ENCODE data around the gene ASB3. TPM values are rescaled to one million over a fixed set of nuclear protein-coding genes. Genes with fewer than 3 reads are reported as not detected.

ASB3 gene
- total and polyA plus RNA-seq, 8 donors: 0.58 to 53.6 (median 5.7) TPM

GRCh38 chr2:53711271-53711780 lies 75.4 kb downstream of the ASB3 start:
- DNase-seq: no peak
- WGBS, 5 donors: 97 to 99% (median 98%) methylated on average over 7 of the region's 7 CpGs
- intact Hi-C loops (cut with DNase I; ENCODE audit: low total_unique reads): no loop called here
- Histone ChIP-seq H3K27ac (no peak overlapping the region), H3K4me3 (no peak overlapping the region), H3K4me1 (peaks cover 0 to 11% (median 2%) of the 10 kb centered on the region in 4 donors), H3K9me3 (peaks cover 0 to 13% (median 8%) of the 10 kb centered on the region in 4 donors), H3K27me3 (no peaks in the 10 kb centered on the region), H3K36me3 (peaks cover 3 to 76% (median 62%) of the 10 kb centered on the region in 4 donors)
- TF ChIP-seq POLR2A (IDR thresholded peaks at IDR 0.05) (no peak), EP300 (IDR thresholded peaks at IDR 0.05) (no peak), POLR2AphosphoS5 (IDR thresholded peaks at IDR 0.05) (no peak)
- TF ChIP-seq, protein P1, sequence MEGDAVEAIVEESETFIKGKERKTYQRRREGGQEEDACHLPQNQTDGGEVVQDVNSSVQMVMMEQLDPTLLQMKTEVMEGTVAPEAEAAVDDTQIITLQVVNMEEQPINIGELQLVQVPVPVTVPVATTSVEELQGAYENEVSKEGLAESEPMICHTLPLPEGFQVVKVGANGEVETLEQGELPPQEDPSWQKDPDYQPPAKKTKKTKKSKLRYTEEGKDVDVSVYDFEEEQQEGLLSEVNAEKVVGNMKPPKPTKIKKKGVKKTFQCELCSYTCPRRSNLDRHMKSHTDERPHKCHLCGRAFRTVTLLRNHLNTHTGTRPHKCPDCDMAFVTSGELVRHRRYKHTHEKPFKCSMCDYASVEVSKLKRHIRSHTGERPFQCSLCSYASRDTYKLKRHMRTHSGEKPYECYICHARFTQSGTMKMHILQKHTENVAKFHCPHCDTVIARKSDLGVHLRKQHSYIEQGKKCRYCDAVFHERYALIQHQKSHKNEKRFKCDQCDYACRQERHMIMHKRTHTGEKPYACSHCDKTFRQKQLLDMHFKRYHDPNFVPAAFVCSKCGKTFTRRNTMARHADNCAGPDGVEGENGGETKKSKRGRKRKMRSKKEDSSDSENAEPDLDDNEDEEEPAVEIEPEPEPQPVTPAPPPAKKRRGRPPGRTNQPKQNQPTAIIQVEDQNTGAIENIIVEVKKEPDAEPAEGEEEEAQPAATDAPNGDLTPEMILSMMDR (IDR thresholded peaks at IDR 0.05): no peak

DNA sequence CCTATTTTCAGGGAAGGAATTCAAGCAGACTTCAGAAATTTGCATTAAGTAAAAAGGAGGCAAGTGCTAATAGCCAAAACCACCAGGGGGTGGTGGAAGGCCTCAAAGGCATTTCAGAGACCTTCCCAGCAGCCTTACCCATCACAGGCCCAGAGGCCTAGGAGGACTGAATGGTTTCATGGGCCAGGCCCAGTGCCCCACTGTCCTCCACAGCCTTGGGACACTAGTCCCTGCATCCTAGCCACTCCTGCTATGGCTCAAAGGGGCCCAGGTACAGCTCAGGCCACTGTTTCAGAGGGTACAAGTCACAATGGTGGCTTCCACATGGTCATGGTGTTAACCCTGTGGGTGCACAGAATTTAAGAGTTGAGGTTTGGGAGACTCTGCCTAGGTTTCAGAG lies 77.8 kb downstream of the ASB3 start:
- Histone ChIP-seq H3K27me3 (no peaks in the 10 kb centered on the region), H3K4me3 (no peak overlapping the region), H3K36me3 (peaks cover 3 to 65% (median 56%) of the 10 kb centered on the region in 4 donors), H3K9me3 (peaks cover 0 to 13% (median 8%) of the 10 kb centered on the region in 4 donors), H3K4me1 (peaks cover 0 to 2% (median 0%) of the 10 kb centered on the region in 4 donors), H3K27ac (no peak overlapping the region)
- TF ChIP-seq POLR2A (IDR thresholded peaks at IDR 0.05) (no peak), EP300 (IDR thresholded peaks at IDR 0.05) (no peak), POLR2AphosphoS5 (IDR thresholded peaks at IDR 0.05) (no peak)
- TF ChIP-seq, protein P1 (IDR thresholded peaks at IDR 0.05): no peak
- intact Hi-C loops (cut with DNase I; ENCODE audit: low total_unique reads): no loop called here
- no peak for DNase-seq

DNA sequence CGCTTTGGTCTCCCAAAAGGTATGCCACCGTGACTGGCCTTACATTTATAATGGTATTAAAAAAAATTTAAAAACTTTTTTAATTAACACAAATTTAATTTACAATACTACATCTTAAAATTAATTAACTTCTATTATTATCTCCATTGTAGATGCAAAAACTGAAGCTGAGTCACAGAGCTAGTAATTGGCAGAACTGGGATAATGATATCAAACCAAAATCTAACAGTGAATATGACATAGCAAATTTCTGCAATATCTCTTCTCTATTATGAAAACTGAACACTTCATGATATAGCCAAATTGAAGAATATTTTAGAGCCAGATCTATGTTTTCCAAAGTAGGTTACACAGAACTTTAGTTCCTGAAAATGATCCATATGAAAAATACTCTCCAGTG lies 85.5 kb downstream of the ASB3 start:
- Histone ChIP-seq H3K9me3 (no peaks in the 10 kb centered on the region), H3K27me3 (no peaks in the 10 kb centered on the region), H3K36me3 (peaks cover 7 to 27% (median 23%) of the 10 kb centered on the region in 4 donors), H3K4me1 (no peaks in the 10 kb centered on the region), H3K27ac (no peak overlapping the region), H3K4me3 (no peak overlapping the region)
- no peak for DNase-seq
- TF ChIP-seq EP300 (IDR thresholded peaks at IDR 0.05) (no peak), POLR2AphosphoS5 (IDR thresholded peaks at IDR 0.05) (no peak), POLR2A (IDR thresholded peaks at IDR 0.05) (no peak)
- TF ChIP-seq, protein P1 (IDR thresholded peaks at IDR 0.05): no peak
- intact Hi-C loops (cut with DNase I; ENCODE audit: low total_unique reads): no loop called here
- 95 to 100% (median 99%) methylated on average over 2 of the region's 2 CpGs for WGBS, 5 donors

- no peak for DNase-seq
- TF ChIP-seq POLR2A (IDR thresholded peaks at IDR 0.05): no peak
- no peak for TF ChIP-seq POLR2AphosphoS5 (IDR thresholded peaks at IDR 0.05)
- TF ChIP-seq, protein P1 (IDR thresholded peaks at IDR 0.05): no peak
- TF ChIP-seq EP300 (IDR thresholded peaks at IDR 0.05): no peak
- Histone ChIP-seq H3K36me3 (peaks cover 7 to 32% (median 23%) of the 10 kb centered on the region in 4 donors), H3K27me3 (no peaks in the 10 kb centered on the region), H3K27ac (no peak overlapping the region), H3K4me3 (no peak overlapping the region), H3K9me3 (no peaks in the 10 kb centered on the region), H3K4me1 (no peaks in the 10 kb centered on the region)
- WGBS, 5 donors: 98 to 100% (median 100%) methylated on average over 1 of the region's 1 CpG
- intact Hi-C loops (cut with DNase I; ENCODE audit: low total_unique reads): no loop called here
Observed at GRCh38 chr2:53697686-53698085, 89.1 kb downstream of the ASB3 start.

Measured in stomach (tissue), 9 donors.